ENCODE data around the gene ATE1. TPM values are rescaled to one million over a fixed set of nuclear protein-coding genes. Genes with fewer than 3 reads are reported as not detected.

The ATE1 gene
- total RNA-seq = 10.6 and 12.5 TPM in 2 replicates

GRCh38 chr10:121927841-121928527, at the start of gene ATE1:
TSS of gene ATE1 (minus strand) at chr10:121928031. CDS start at chr10:121927949, 82 bp downstream.

GRCh38 chr10:121974535-121975294, 46.9 kb upstream of the ATE1 start, which contains the start of gene NSMCE4A:
TSS of gene NSMCE4A (minus strand) at chr10:121975217. CDS start at chr10:121975165, 52 bp downstream.

Other genes starting within 250 kb of the ATE1 start
- gene NSMCE4A, start 47.2 kb upstream of the ATE1 start, total RNA-seq = 17.5 and 25.1 TPM in 2 replicates
- gene TACC2, start 61.1 kb upstream of the ATE1 start, total RNA-seq = 8.4 and 14.1 TPM in 2 replicates

Data from pericardium fibroblast (primary cell).